Vagina (tissue), 2 donors: Measurements from ENCODE around the gene PARP12. TPM values are rescaled to one million over a fixed set of nuclear protein-coding genes. Genes with fewer than 3 reads are reported as not detected.

Source experiments
- DNase-seq, 2 donors: peaks; one replicate each; pipeline ENCODE4 v3.0.0-alpha.2; 2017; ENCODE audit errors: extremely low spot score in 2 of 2
- H3K27ac ChIP-seq: fragments of 200-600 bp; sonication (generic); one replicate; pipeline ENCODE4 v1.5.1; 2019
- H3K27me3 ChIP-seq: fragments of 200-600 bp; sonication (generic); one replicate; pipeline ENCODE4 v1.5.1; 2019
- H3K36me3 ChIP-seq, 2 donors: fragments of 200-600 bp; sonication (generic); one replicate each; pipeline ENCODE4 v1.5.1; 2017 to 2019
- H3K4me1 ChIP-seq: fragments of 200-600 bp; sonication (generic); one replicate; pipeline ENCODE4 v1.5.1; 2019
- H3K4me3 ChIP-seq, 2 donors: fragments of 200-600 bp; sonication (generic); 1 replicate in 1 of 2; 2 replicates in 1 of 2; pipeline ENCODE4 v1.5.1; 2016 to 2019
- H3K9me3 ChIP-seq: fragments of 200-600 bp; sonication (generic); one replicate; pipeline ENCODE4 v1.5.1; 2019
- POLR2A ChIP-seq, 2 donors: fragments of 450-650 bp; IDR thresholded peaks; one replicate each; pipeline ENCODE4 v1.6.1; 2017; ENCODE audit warnings: antibody characterized with exemption in 2 of 2, mild to moderate bottlenecking in 2 of 2, moderate library complexity in 2 of 2
- POLR2AphosphoS5 ChIP-seq, 2 donors: sonication (generic); formaldehyde crosslinking; IDR thresholded peaks; one replicate each; pipeline ENCODE4 v1.9.0; 2017; ENCODE audit warnings: antibody characterized with exemption in 2 of 2, mild to moderate bottlenecking in 2 of 2, low read depth in 1 of 2; ENCODE audit not compliant: insufficient read depth in 1 of 2
- intact Hi-C: fragments of 100-400 bp; cut with DNase I; formaldehyde crosslinking; loops from one replicate; pipeline ENCODE4 v1.15.1; 2023
- total RNA-seq: library from RNA; depleted of rRNA; stranded (reverse); fragments of >200 nt; gene quantifications from one replicate; pipeline ENCODE4 v1.2.3, GENCODE V29; 2016
- TF ChIP-seq, protein P1 (sequence below), 3 experiments: fragments of 450-650 bp in 2 of 3; fragments of 200-600 bp in 1 of 3; sonication (generic) in 1 of 3; IDR thresholded peaks; one replicate each; pipeline ENCODE4 v1.5.1; 2017 to 2019; ENCODE audit warnings: antibody characterized with exemption in 3 of 3, mild to moderate bottlenecking in 2 of 3, moderate library complexity in 2 of 3

The PARP12 gene
- total RNA-seq, 1 donor from 2014 or later = 42.2 TPM

DNA sequence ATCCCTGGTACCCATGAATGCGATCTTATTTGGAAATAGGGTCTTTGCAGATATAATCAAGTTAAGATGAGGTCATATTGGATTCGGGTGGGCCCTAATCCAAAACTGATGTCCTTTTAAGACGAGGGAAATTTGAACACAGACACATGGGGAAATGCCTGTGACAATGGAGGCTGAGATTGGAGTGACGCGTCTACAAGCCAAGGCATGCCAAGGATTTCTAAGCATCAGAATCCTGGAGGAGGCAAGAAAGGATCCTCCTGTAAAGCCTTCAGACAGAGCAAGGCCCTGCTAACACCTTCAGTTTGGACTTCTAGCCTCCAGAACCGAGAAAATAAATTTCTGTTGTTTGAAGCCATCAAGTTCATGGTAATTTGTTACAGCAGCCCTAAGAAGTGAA, 18.5 kb downstream of the PARP12 start:
- no peak for DNase-seq
- H3K27ac ChIP-seq = no peak overlapping the region

DNA sequence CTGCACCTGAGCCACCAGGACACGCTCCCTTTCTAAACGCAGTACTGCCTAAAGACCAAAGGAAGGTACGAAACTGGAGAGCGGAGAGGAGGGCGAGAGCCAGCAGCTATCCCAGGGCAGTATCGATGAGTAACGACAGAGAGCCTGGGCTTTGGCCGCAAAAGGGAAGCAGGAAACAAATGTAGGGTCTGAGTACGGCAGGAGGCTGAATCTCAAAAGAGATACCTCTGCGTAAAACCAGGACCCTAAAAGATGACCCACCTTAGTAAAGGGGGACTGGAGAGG, 20.4 kb downstream of the PARP12 start:
- Histone ChIP-seq H3K4me3 (no peak overlapping the region), H3K27ac (no peak overlapping the region), H3K9me3 (no peaks in the 10 kb centered on the region), H3K4me1 (no peaks in the 10 kb centered on the region), H3K27me3 (no peaks in the 10 kb centered on the region), H3K36me3 (peaks cover 0 to 50% of the 10 kb centered on the region in 2 donors)
- intact Hi-C loops = no loop called here
- TF ChIP-seq, protein P1, sequence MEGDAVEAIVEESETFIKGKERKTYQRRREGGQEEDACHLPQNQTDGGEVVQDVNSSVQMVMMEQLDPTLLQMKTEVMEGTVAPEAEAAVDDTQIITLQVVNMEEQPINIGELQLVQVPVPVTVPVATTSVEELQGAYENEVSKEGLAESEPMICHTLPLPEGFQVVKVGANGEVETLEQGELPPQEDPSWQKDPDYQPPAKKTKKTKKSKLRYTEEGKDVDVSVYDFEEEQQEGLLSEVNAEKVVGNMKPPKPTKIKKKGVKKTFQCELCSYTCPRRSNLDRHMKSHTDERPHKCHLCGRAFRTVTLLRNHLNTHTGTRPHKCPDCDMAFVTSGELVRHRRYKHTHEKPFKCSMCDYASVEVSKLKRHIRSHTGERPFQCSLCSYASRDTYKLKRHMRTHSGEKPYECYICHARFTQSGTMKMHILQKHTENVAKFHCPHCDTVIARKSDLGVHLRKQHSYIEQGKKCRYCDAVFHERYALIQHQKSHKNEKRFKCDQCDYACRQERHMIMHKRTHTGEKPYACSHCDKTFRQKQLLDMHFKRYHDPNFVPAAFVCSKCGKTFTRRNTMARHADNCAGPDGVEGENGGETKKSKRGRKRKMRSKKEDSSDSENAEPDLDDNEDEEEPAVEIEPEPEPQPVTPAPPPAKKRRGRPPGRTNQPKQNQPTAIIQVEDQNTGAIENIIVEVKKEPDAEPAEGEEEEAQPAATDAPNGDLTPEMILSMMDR (IDR thresholded peaks at IDR 0.05) = no peak
- TF ChIP-seq POLR2AphosphoS5 (IDR thresholded peaks at IDR 0.05; ENCODE audit: insufficient read depth in 1 of 2, low read depth in 1 of 2) = no peak
- no peak for TF ChIP-seq POLR2A (IDR thresholded peaks at IDR 0.05)
- DNase-seq = no peak

More for the DNA sequence above, 18.5 kb downstream of the PARP12 start:
- no peak overlapping the region for H3K4me3 ChIP-seq
- TF ChIP-seq, protein P1 (IDR thresholded peaks at IDR 0.05) = no peak
- TF ChIP-seq POLR2AphosphoS5 (IDR thresholded peaks at IDR 0.05; ENCODE audit: insufficient read depth in 1 of 2, low read depth in 1 of 2) (no peak), POLR2A (IDR thresholded peaks at IDR 0.05) (no peak)
- intact Hi-C loops = no loop called here
- H3K9me3 ChIP-seq = no peaks in the 10 kb centered on the region
- no peaks in the 10 kb centered on the region for H3K4me1 ChIP-seq
- peaks cover 0 to 40% of the 10 kb centered on the region in 2 donors for H3K36me3 ChIP-seq
- no peaks in the 10 kb centered on the region for H3K27me3 ChIP-seq

DNA sequence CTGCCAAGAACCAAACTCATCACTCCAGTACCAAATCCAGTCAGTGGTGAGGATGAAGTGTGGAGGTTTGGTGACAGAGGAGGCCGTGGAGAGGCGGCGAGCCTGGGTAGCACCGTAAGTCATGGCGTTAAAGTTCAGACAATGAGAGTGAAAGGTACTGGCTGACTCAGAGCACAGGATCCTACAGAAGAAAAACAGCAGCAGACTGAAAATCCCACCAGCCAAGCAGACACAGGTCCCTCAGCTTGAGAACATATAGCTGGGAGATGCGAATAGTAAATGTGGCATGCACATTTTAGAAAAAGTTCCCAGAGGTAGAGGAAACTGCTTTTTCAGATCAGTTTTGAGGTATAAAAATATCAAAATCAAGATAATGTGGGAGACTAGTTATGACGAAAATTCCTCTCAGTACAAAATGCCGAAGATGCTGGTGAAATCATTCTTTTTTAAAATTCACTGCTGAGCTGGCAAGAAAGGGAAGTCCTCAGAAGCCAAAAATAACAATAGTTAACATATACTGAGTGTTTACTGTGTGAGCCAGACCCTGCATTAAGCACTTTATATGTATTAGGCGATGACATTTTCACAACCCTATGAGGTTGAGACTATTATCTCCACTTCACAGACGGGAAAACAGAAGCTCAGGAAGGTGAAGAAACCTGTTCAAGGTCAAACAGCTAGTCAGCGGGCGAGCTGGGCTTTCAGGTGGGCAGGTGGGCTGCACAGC, 20.9 kb downstream of the PARP12 start:
- H3K27me3 ChIP-seq = no peaks in the 10 kb centered on the region
- intact Hi-C loops = no loop called here
- no peak for DNase-seq
- peaks cover 0 to 49% of the 10 kb centered on the region in 2 donors for H3K36me3 ChIP-seq
- H3K9me3 ChIP-seq = no peaks in the 10 kb centered on the region
- no peaks in the 10 kb centered on the region for H3K4me1 ChIP-seq
- H3K4me3 ChIP-seq = no peak overlapping the region
- H3K27ac ChIP-seq = no peak overlapping the region
- TF ChIP-seq POLR2A (IDR thresholded peaks at IDR 0.05) (no peak), POLR2AphosphoS5 (IDR thresholded peaks at IDR 0.05; ENCODE audit: insufficient read depth in 1 of 2, low read depth in 1 of 2) (no peak)
- TF ChIP-seq, protein P1 (IDR thresholded peaks at IDR 0.05) = no peak

DNA sequence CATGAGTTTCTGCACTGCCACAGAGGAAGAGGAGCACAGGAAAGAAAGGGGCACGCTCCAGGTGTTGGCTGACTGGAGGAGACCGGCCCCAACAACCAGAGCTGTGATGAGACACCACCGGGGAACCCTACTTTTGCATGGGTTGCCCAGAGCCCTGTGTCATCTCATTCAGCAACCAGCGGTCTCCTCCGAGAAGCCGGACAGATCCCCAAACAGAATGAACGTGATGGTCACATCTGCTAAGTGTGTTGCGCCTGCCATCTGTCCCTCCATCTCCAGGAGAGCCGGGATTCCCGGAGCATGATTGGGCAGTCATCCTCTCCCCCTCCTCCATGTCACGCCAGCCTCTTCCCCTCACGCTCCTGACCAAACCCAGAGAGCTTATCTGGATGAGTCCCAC, 22.9 kb downstream of the PARP12 start:
- intact Hi-C loops = no loop called here
- Histone ChIP-seq H3K36me3 (peaks cover 0 to 48% of the 10 kb centered on the region in 2 donors), H3K27me3 (no peaks in the 10 kb centered on the region), H3K4me1 (no peaks in the 10 kb centered on the region), H3K27ac (no peak overlapping the region), H3K9me3 (no peaks in the 10 kb centered on the region), H3K4me3 (no peak overlapping the region)
- no peak for DNase-seq
- TF ChIP-seq, protein P1 (IDR thresholded peaks at IDR 0.05) = no peak
- no peak for TF ChIP-seq POLR2AphosphoS5 (IDR thresholded peaks at IDR 0.05; ENCODE audit: insufficient read depth in 1 of 2, low read depth in 1 of 2)
- no peak for TF ChIP-seq POLR2A (IDR thresholded peaks at IDR 0.05)

DNA sequence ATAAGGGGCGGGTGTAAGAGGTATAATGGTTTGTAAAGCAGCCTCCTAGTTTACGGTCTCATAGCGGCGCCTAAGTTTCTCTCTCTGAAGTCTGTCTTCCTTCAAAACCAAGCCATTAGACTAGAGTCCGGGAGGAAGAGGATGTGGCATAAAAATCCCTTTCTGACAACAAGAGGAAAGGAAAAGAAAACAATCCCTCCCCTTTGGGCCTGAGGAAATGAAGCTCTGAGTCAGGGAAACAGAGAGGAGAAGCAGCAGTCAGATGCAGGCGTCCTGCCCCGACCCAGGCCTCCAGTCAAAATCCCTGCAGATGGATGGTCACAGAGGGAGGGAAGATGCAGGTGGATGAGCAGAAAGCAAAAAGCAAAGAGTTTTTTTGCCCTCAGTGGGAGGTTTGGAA, 23.7 kb downstream of the PARP12 start:
- no peak overlapping the region for H3K27ac ChIP-seq
- TF ChIP-seq POLR2A (IDR thresholded peaks at IDR 0.05) (no peak), POLR2AphosphoS5 (IDR thresholded peaks at IDR 0.05; ENCODE audit: insufficient read depth in 1 of 2, low read depth in 1 of 2) (no peak)
- TF ChIP-seq, protein P1 (IDR thresholded peaks at IDR 0.05) = no peak
- peaks cover 0 to 39% of the 10 kb centered on the region in 2 donors for H3K36me3 ChIP-seq
- no peaks in the 10 kb centered on the region for H3K9me3 ChIP-seq
- intact Hi-C loops = no loop called here
- H3K4me1 ChIP-seq = no peaks in the 10 kb centered on the region
- no peak for DNase-seq
- no peaks in the 10 kb centered on the region for H3K27me3 ChIP-seq
- no peak overlapping the region for H3K4me3 ChIP-seq
